ENCODE measurements around the gene FGG.

The FGG gene

GRCh38 chr4:154593868-154594267, 18.6 kb downstream of the FGG start:
- ChIA-PET POLR2A (no interaction called here), CTCF (interaction anchor here (1.5 kb wide), 1 partner anchor 29 kb away, joined by 3 read pairs; no protein-coding TSS in a partner anchor)
- no peak overlapping the region for H3K4me3 ChIP-seq (ENCODE audit: low read depth, low read length)
- no peak for TF ChIP-seq CTCF (IDR thresholded peaks at IDR 0.05; ENCODE audit: insufficient read depth, low read length, missing control alignments)
- no peak for DNase-seq (ENCODE audit: low read depth, low spot score)

- CTCF ChIA-PET = interaction anchor here (1.1 kb wide), 1 partner anchor 33 kb away, joined by 3 read pairs; no protein-coding TSS in a partner anchor
- no peak for TF ChIP-seq CTCF (IDR thresholded peaks at IDR 0.05; ENCODE audit: insufficient read depth, low read length, missing control alignments)
- DNase-seq (ENCODE audit: low read depth, low spot score) = no peak
- no peak overlapping the region for H3K4me3 ChIP-seq (ENCODE audit: low read depth, low read length)
- POLR2A ChIA-PET = no interaction called here
Observed at GRCh38 chr4:154591890-154592289, 20.6 kb downstream of the FGG start.

GRCh38 chr4:154590329-154591006, 22.0 kb downstream of the FGG start, which contains the start of gene FGA:
TSS of gene FGA (minus strand) at chr4:154590742. CDS start at chr4:154590687, 55 bp downstream.
- CTCF ChIA-PET = interaction anchor here (1.4 kb wide), 1 partner anchor 31 kb away, joined by 4 read pairs; no protein-coding TSS in a partner anchor
- H3K4me3 ChIP-seq (ENCODE audit: low read depth, low read length) = no peak within 1 kb of the TSS
- DNase-seq (ENCODE audit: low read depth, low spot score) = no peak
- TF ChIP-seq CTCF (IDR thresholded peaks at IDR 0.05; ENCODE audit: insufficient read depth, low read length, missing control alignments) = no peak
- POLR2A ChIA-PET = no interaction called here

GRCh38 chr4:154589296-154590197, 22.9 kb downstream of the FGG start:
- ChIA-PET CTCF (interaction anchor here (1.4 kb wide), 1 partner anchor 30 kb away, joined by 4 read pairs; no protein-coding TSS in a partner anchor), POLR2A (no interaction called here)
- TF ChIP-seq CTCF (IDR thresholded peaks at IDR 0.05; ENCODE audit: insufficient read depth, low read length, missing control alignments) = no peak
- DNase-seq (ENCODE audit: low read depth, low spot score) = no peak
- H3K4me3 ChIP-seq (ENCODE audit: low read depth, low read length) = no peak overlapping the region

- ChIA-PET POLR2A (no interaction called here), CTCF (interaction anchor here (1.5 kb wide), 1 partner anchor 34 kb away, joined by 3 read pairs; no protein-coding TSS in a partner anchor)
- no peak for TF ChIP-seq CTCF (IDR thresholded peaks at IDR 0.05; ENCODE audit: insufficient read depth, low read length, missing control alignments)
- no peak for DNase-seq (ENCODE audit: low read depth, low spot score)
- H3K4me3 ChIP-seq (ENCODE audit: low read depth, low read length) = no peak overlapping the region
Observed at GRCh38 chr4:154588198-154588597, 24.3 kb downstream of the FGG start.

Measured in AG04449 (cell line).